ENCODE results near the gene EYS. TPM values are rescaled to one million over a fixed set of nuclear protein-coding genes. Genes with fewer than 3 reads are reported as not detected.

The EYS gene
- total RNA-seq, 1 experiment from 2014 or later = 1.5 TPM

DNA sequence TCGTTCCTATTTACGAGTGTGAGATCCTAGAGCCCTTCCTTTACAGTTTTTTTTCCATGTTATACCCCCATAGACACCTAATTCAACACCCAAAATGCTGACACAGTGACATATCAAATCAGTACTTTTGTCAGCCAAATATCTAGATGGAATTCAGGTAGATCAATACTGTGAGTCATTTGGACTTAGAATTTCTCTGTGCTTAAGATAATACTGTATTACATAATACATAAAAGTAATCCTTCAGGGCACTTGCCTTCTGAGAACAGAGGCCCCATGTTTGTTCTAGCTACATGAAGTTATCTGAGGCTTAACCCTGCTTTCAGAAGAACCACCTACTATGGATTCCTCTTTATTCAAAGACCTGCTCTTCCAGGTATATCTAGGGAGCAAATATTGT, 1448.3 kb downstream of the EYS start:
- CTCF ChIA-PET = interaction anchor here (0.6 to 0.8 kb wide), 2 partner anchors 68 to 224 kb away, joined by 3 to 4 read pairs; no protein-coding TSS in a partner anchor
- TF ChIP-seq, protein P1, sequence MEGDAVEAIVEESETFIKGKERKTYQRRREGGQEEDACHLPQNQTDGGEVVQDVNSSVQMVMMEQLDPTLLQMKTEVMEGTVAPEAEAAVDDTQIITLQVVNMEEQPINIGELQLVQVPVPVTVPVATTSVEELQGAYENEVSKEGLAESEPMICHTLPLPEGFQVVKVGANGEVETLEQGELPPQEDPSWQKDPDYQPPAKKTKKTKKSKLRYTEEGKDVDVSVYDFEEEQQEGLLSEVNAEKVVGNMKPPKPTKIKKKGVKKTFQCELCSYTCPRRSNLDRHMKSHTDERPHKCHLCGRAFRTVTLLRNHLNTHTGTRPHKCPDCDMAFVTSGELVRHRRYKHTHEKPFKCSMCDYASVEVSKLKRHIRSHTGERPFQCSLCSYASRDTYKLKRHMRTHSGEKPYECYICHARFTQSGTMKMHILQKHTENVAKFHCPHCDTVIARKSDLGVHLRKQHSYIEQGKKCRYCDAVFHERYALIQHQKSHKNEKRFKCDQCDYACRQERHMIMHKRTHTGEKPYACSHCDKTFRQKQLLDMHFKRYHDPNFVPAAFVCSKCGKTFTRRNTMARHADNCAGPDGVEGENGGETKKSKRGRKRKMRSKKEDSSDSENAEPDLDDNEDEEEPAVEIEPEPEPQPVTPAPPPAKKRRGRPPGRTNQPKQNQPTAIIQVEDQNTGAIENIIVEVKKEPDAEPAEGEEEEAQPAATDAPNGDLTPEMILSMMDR (IDR thresholded peaks at IDR 0.05; ENCODE audit: unreplicated experiment) = no peak
- DNase-seq (ENCODE audit: unreplicated experiment) = no peak
- H3K9me3 Mint-ChIP-seq (ENCODE audit: unreplicated experiment) = no peaks in the 10 kb centered on the region
- no peaks in the 10 kb centered on the region for H3K36me3 Mint-ChIP-seq (ENCODE audit: insufficient read depth, unreplicated experiment)
- intact Hi-C loops (cut with micrococcal nuclease) = no loop called here
- no peaks in the 10 kb centered on the region for H3K27me3 Mint-ChIP-seq (ENCODE audit: insufficient read depth, unreplicated experiment)
- H3K4me3 Mint-ChIP-seq (ENCODE audit: unreplicated experiment) = no peak overlapping the region
- POLR2A ChIA-PET = no interaction called here
- H3K27ac Mint-ChIP-seq (ENCODE audit: low read depth, unreplicated experiment) = no peak overlapping the region
- no TSS peak for BruUV-seq (replicated peaks)
- H3K4me1 Mint-ChIP-seq (ENCODE audit: insufficient read depth, unreplicated experiment) = peaks cover 19% of the 10 kb centered on the region

DNA sequence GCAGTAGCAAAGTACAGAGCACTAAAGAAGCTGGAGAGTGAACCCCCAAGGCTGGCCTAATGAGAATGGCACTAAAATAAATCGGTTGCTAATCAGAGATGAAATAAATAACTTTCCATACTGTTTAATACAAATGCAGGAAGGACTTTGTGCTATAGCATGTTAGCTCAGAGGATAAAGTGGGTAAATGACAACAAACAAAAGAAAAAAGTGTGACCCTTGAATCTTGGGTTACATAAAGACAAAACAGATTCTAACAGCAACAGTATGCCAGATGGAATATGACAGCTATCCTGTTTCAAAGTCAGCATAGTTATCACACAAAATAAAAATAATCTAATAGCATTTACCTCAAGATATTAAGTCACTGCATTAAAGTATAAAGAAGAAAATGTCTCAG, 1448.7 kb downstream of the EYS start:
- no peak for DNase-seq (ENCODE audit: unreplicated experiment)
- Mint-ChIP-seq H3K27me3 (ENCODE audit: insufficient read depth, unreplicated experiment) (no peaks in the 10 kb centered on the region), H3K4me1 (ENCODE audit: insufficient read depth, unreplicated experiment) (peaks cover 16% of the 10 kb centered on the region), H3K27ac (ENCODE audit: low read depth, unreplicated experiment) (no peak overlapping the region), H3K36me3 (ENCODE audit: insufficient read depth, unreplicated experiment) (no peaks in the 10 kb centered on the region), H3K4me3 (ENCODE audit: unreplicated experiment) (no peak overlapping the region), H3K9me3 (ENCODE audit: unreplicated experiment) (no peaks in the 10 kb centered on the region)
- CTCF ChIA-PET = interaction anchor here (0.5 to 0.8 kb wide), 2 partner anchors 217 to 224 kb away, joined by 3 read pairs; no protein-coding TSS in a partner anchor
- TF ChIP-seq, protein P1 (IDR thresholded peaks at IDR 0.05; ENCODE audit: unreplicated experiment) = no peak
- BruUV-seq (replicated peaks) = no TSS peak
- POLR2A ChIA-PET = no interaction called here
- intact Hi-C loops (cut with micrococcal nuclease) = no loop called here

DNA sequence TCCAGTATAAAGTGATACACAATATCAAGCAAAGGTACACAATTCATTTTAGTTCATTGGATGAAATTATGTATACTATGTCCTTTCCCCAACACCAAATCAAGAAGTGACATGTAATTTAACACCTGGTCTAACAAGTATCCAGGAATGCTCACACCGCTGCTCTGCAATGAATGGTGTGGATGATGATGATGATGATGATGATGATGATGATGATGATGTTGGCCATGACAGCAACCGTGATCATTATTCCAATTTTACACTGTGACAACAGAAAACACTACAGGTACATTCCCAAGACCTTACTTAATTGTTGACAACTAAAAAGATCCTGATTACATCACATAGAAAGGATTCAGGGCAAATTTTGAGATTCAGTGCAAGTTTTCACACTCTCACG, 1449.4 kb downstream of the EYS start:
- Mint-ChIP-seq H3K36me3 (ENCODE audit: insufficient read depth, unreplicated experiment) (no peaks in the 10 kb centered on the region), H3K9me3 (ENCODE audit: unreplicated experiment) (no peaks in the 10 kb centered on the region), H3K4me3 (ENCODE audit: unreplicated experiment) (no peak overlapping the region), H3K27ac (ENCODE audit: low read depth, unreplicated experiment) (no peak overlapping the region), H3K4me1 (ENCODE audit: insufficient read depth, unreplicated experiment) (peaks cover 8% of the 10 kb centered on the region), H3K27me3 (ENCODE audit: insufficient read depth, unreplicated experiment) (no peaks in the 10 kb centered on the region)
- ChIA-PET CTCF (interaction anchor here (0.5 kb wide), 1 partner anchor 216 kb away, joined by 3 read pairs; no protein-coding TSS in a partner anchor), POLR2A (no interaction called here)
- TF ChIP-seq, protein P1 (IDR thresholded peaks at IDR 0.05; ENCODE audit: unreplicated experiment) = no peak
- intact Hi-C loops (cut with micrococcal nuclease) = no loop called here
- BruUV-seq (replicated peaks) = no TSS peak
- DNase-seq (ENCODE audit: unreplicated experiment) = no peak

DNA sequence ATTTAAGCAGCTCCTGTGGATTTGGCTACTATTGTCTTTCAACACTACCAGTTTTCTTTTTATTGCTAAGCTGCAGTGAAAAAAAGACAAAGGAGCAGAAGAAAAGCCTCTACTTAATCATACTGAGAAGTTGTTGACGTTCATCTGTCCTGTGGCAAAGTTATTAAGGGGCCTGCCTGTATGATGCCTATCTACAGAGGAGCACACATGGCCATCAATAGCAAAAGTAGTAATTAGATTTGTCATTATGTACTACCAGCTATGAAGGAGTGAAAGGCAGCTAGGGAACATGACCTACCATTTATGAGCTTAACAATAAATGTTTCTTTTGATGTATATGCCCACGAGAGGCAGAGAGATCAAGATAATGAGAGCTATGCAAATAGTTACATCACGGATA, 1450.5 kb downstream of the EYS start:
- H3K27ac Mint-ChIP-seq (ENCODE audit: low read depth, unreplicated experiment) = no peak overlapping the region
- H3K27me3 Mint-ChIP-seq (ENCODE audit: insufficient read depth, unreplicated experiment) = no peaks in the 10 kb centered on the region
- no peaks in the 10 kb centered on the region for H3K9me3 Mint-ChIP-seq (ENCODE audit: unreplicated experiment)
- TF ChIP-seq, protein P1 (IDR thresholded peaks at IDR 0.05; ENCODE audit: unreplicated experiment) = no peak
- intact Hi-C loops (cut with micrococcal nuclease) = no loop called here
- no peaks in the 10 kb centered on the region for H3K36me3 Mint-ChIP-seq (ENCODE audit: insufficient read depth, unreplicated experiment)
- H3K4me3 Mint-ChIP-seq (ENCODE audit: unreplicated experiment) = no peak overlapping the region
- ChIA-PET POLR2A (no interaction called here), CTCF (interaction anchor here (0.8 to 0.9 kb wide), 2 partner anchors 78 to 111 kb away, joined by 3 read pairs; no protein-coding TSS in a partner anchor)
- no TSS peak for BruUV-seq (replicated peaks)
- DNase-seq (ENCODE audit: unreplicated experiment) = no peak
- peaks cover 6% of the 10 kb centered on the region for H3K4me1 Mint-ChIP-seq (ENCODE audit: insufficient read depth, unreplicated experiment)

Measured in MCF 10A (cell line).